HepG2 (cell line): ENCODE results near the gene ZNF749. TPM values are rescaled to one million over a fixed set of nuclear protein-coding genes. Genes with fewer than 3 reads are reported as not detected.

Experiments used
- ARNT ChIP-seq: fragments of 450-650 bp; IDR thresholded peaks from 2 replicates; pipeline ENCODE4 v1.6.1; 2017
- ARNT2 ChIP-seq: sonication (generic); formaldehyde crosslinking; IDR thresholded peaks from 2 replicates; pipeline ENCODE4 v1.8.0; 2022; ENCODE audit warnings: mild to moderate bottlenecking, low read depth, missing genetic modification reagents, moderate library complexity
- HMGA1 ChIP-seq: sonication (generic); formaldehyde crosslinking; conservative IDR thresholded peaks from 2 replicates; pipeline ENCODE4 v1.4.0; 2020; ENCODE audit warnings: missing genetic modification reagents
- HOXA9 ChIP-seq: sonication (generic); formaldehyde crosslinking; IDR thresholded peaks from 2 replicates; pipeline ENCODE4 v1.8.1; 2022; ENCODE audit warnings: missing genetic modification reagents, mild to moderate bottlenecking, moderate library complexity, borderline replicate concordance
- JDP2 ChIP-seq: sonication (generic); formaldehyde crosslinking; IDR thresholded peaks from 2 replicates; pipeline ENCODE4 v1.8.1; 2022; ENCODE audit warnings: missing genetic modification reagents, borderline replicate concordance
- KMT2B ChIP-seq: IDR thresholded peaks from 2 replicates; pipeline ENCODE4 v1.6.1; 2016; ENCODE audit warnings: missing genetic modification reagents, missing compliant biosample characterization
- LBX2 ChIP-seq: sonication (generic); formaldehyde crosslinking; IDR thresholded peaks from 2 replicates; pipeline ENCODE4 v1.5.0; 2020; ENCODE audit warnings: missing genetic modification reagents, mild to moderate bottlenecking, borderline replicate concordance
- MIER3 ChIP-seq: IDR thresholded peaks from 2 replicates; pipeline ENCODE4 v1.6.1; 2016; ENCODE audit warnings: missing compliant biosample characterization, borderline replicate concordance
- NR2F2 ChIP-seq: IDR thresholded peaks from 2 replicates; pipeline ENCODE4 v1.6.1; 2012; ENCODE audit warnings: low read depth, inconsistent platforms, borderline replicate concordance
- PLRG1 ChIP-seq: fragments of 450-650 bp; conservative IDR thresholded peaks from 2 replicates; pipeline ENCODE4 v1.6.1; 2016
- PLSCR1 ChIP-seq: sonication (generic); formaldehyde crosslinking; IDR thresholded peaks from 2 replicates; pipeline ENCODE4 v1.5.0; 2020; ENCODE audit warnings: missing genetic modification reagents, mild to moderate bottlenecking, borderline replicate concordance
- PRMT3 ChIP-seq: sonication (generic); formaldehyde crosslinking; IDR thresholded peaks from 2 replicates; pipeline ENCODE4 v1.8.1; 2022; ENCODE audit warnings: low read depth, mild to moderate bottlenecking, moderate library complexity, missing genetic modification reagents, borderline replicate concordance
- RBM22 ChIP-seq: fragments of 200-400 bp; formaldehyde crosslinking; optimal IDR thresholded peaks from 2 replicates; pipeline ENCODE3; 2017; ENCODE audit warnings: mild to moderate bottlenecking, low read length, moderate library complexity
- SIX4 ChIP-seq: sonication (generic); formaldehyde crosslinking; IDR thresholded peaks from 2 replicates; pipeline ENCODE4 v1.4.0; 2020; ENCODE audit warnings: missing genetic modification reagents
- TAF1 ChIP-seq: sonication (generic); formaldehyde crosslinking; IDR thresholded peaks from 2 replicates; pipeline ENCODE4 v1.4.0; 2020; ENCODE audit warnings: missing genetic modification reagents
- TBX3 ChIP-seq: fragments of 450-650 bp; IDR thresholded peaks from 2 replicates; pipeline ENCODE4 v1.6.1; 2017; ENCODE audit warnings: antibody characterized with exemption, mild to moderate bottlenecking, inconsistent platforms, borderline replicate concordance
- TCF7 ChIP-seq: sonication (generic); IDR thresholded peaks from 2 replicates; pipeline ENCODE4 v1.6.1; 2016; ENCODE audit warnings: antibody characterized with exemption, low read depth
- ZFAT ChIP-seq: sonication (generic); formaldehyde crosslinking; conservative IDR thresholded peaks from 2 replicates; pipeline ENCODE4 v1.8.1; 2023; ENCODE audit warnings: missing genetic modification reagents, inconsistent platforms
- ZNF101 ChIP-seq: sonication (generic); formaldehyde crosslinking; IDR thresholded peaks from 2 replicates; pipeline ENCODE4 v1.4.0; 2020; ENCODE audit warnings: mild to moderate bottlenecking, low read depth, missing genetic modification reagents, borderline replicate concordance
- ZNF234 ChIP-seq: sonication (generic); formaldehyde crosslinking; conservative IDR thresholded peaks from 2 replicates; pipeline ENCODE4 v1.5.1; 2020; ENCODE audit warnings: mild to moderate bottlenecking, missing genetic modification reagents
- ZNF256 ChIP-seq: sonication (generic); formaldehyde crosslinking; conservative IDR thresholded peaks from 2 replicates; pipeline ENCODE4 v1.4.0; 2020; ENCODE audit warnings: missing genetic modification reagents
- ZNF800 ChIP-seq: sonication (generic); formaldehyde crosslinking; IDR thresholded peaks from 2 replicates; pipeline ENCODE4 v1.4.0; 2020; ENCODE audit warnings: missing genetic modification reagents
- ZNF839 ChIP-seq: sonication (generic); formaldehyde crosslinking; IDR thresholded peaks from 2 replicates; pipeline ENCODE4 v1.4.0; 2020; ENCODE audit warnings: missing genetic modification reagents, mild to moderate bottlenecking, borderline replicate concordance
- ZSCAN31 ChIP-seq: sonication (generic); formaldehyde crosslinking; IDR thresholded peaks from 2 replicates; pipeline ENCODE4 v1.5.0; 2020; ENCODE audit warnings: low read depth, mild to moderate bottlenecking, missing genetic modification reagents
- polyA plus RNA-seq, 8 experiments: library from polyadenylated mRNA; depleted of rRNA in 3 of 8; stranded (reverse) in 7 of 8; unstranded in 1 of 8; fragments of >200 nt; fragmentation: Illumina TruSeq in 4 of 8; extraction: Trizol in 4 of 8; gene quantifications; 2 replicates each; pipeline versions ENCODE4 v1.2.1 to v1.2.3, GENCODE V29; 2011 to 2016; ENCODE audit warnings: low read depth in 4 of 8, missing spikeins in 1 of 8, mixed read lengths in 1 of 8; ENCODE audit not compliant: insufficient read depth in 1 of 8
- total RNA-seq, 5 experiments: library from RNA; depleted of rRNA; stranded (reverse); fragments of >200 nt; fragmentation: Illumina TruSeq; extraction: Trizol; gene quantifications; 2 replicates each; pipeline ENCODE4 v1.2.3, GENCODE V29; 2016; ENCODE audit warnings: low read depth in 1 of 5

The ZNF749 gene
- total and polyA plus RNA-seq, 2 of the 13 experiments (the other 11 are each of a cell fraction or from before 2014, with no cell fraction given): 18.9 to 21.0 TPM

- TF ChIP-seq TAF1 (CRISPR knock-in tag) (peak; percentile 46), ARNT2 (CRISPR knock-in tag) (0 out of 2 replicates have a peak, but pooled peaks have one; percentile 23), SIX4 (CRISPR knock-in tag) (no peak), RBM22 (no peak), TCF7 (no peak), ZFAT (CRISPR knock-in tag) (no peak), ZNF234 (CRISPR knock-in tag) (no peak), KMT2B (CRISPR knock-in tag) (peak; percentile 80; the same call in 1 of the 2 replicates), ZNF256 (CRISPR knock-in tag) (no peak), PRMT3 (CRISPR knock-in tag) (no peak), NR2F2 (no peak), LBX2 (CRISPR knock-in tag) (no peak), ZNF800 (CRISPR knock-in tag) (no peak), ARNT (no peak), TBX3 (no peak), PLRG1 (no peak), ZNF101 (CRISPR knock-in tag) (no peak), PLSCR1 (CRISPR knock-in tag) (no peak), ZSCAN31 (CRISPR knock-in tag) (no peak), ZNF839 (CRISPR knock-in tag) (peak; percentile 20; the same call in 1 of the 2 replicates), MIER3 (CRISPR knock-in tag) (peak; percentile 30; the same call in 1 of the 2 replicates), HOXA9 (no peak), HMGA1 (no peak), JDP2 (CRISPR knock-in tag) (no peak)
Measured at GRCh38 chr19:57477191-57478008, 42.3 kb downstream of the ZNF749 start, which contains the start of gene ZNF772 (continued).
